NCI-H82 treated with DMSO at 0.1 percent for 48 hours (cell line): ENCODE data around the gene JAZF1.
"Not testable (repeated sequence)": the region's sequence is repeated elsewhere in the genome, so short reads cannot be mapped to it uniquely, and the experiment has no call there.

Experiments used
- DNase-seq: peaks from one replicate; lab custom pipeline; 2025; ENCODE audit not compliant: unreplicated experiment; lab: John Stamatoyannopoulos, UW

The JAZF1 gene

GRCh38 chr7:27860800-27861199, 319.8 kb downstream of the JAZF1 start:
- DNase-seq, result no peak

- not testable (repeated sequence) for DNase-seq
Measured at GRCh38 chr7:27856703-27857485, 323.7 kb downstream of the JAZF1 start.

- DNase-seq, result no peak
Measured at GRCh38 chr7:27850531-27850930, 330.1 kb downstream of the JAZF1 start.

- no peak for DNase-seq
Measured at GRCh38 chr7:27846388-27846787, 334.2 kb downstream of the JAZF1 start.

- no peak for DNase-seq
Measured at GRCh38 chr7:27843584-27844305, 336.9 kb downstream of the JAZF1 start.

GRCh38 chr7:27842851-27843250, 337.7 kb downstream of the JAZF1 start:
- no peak for DNase-seq

- peak; percentile 56 for DNase-seq
Measured at GRCh38 chr7:27842094-27842692, 338.4 kb downstream of the JAZF1 start.

GRCh38 chr7:27840760-27841364, 339.7 kb downstream of the JAZF1 start:
- DNase-seq, result no peak

- no peak for DNase-seq
Measured at GRCh38 chr7:27840313-27840712, 340.3 kb downstream of the JAZF1 start.

- DNase-seq, result no peak
Measured at GRCh38 chr7:27839099-27839498, 341.5 kb downstream of the JAZF1 start.

- no peak for DNase-seq
Measured at GRCh38 chr7:27836536-27836935, 344.1 kb downstream of the JAZF1 start.

- no peak for DNase-seq
Measured at GRCh38 chr7:27835376-27835775, 345.2 kb downstream of the JAZF1 start.

- no peak for DNase-seq
Measured at GRCh38 chr7:27834179-27834921, 346.2 kb downstream of the JAZF1 start.

GRCh38 chr7:27826357-27826756, 354.2 kb downstream of the JAZF1 start:
- no peak for DNase-seq

- DNase-seq, result no peak
Measured at GRCh38 chr7:27825891-27826290, 354.7 kb downstream of the JAZF1 start.

- no peak for DNase-seq
Measured at GRCh38 chr7:27822245-27822644, 358.4 kb downstream of the JAZF1 start.

GRCh38 chr7:27812706-27813105, 367.9 kb downstream of the JAZF1 start:
- no peak for DNase-seq

- DNase-seq, result no peak
Measured at GRCh38 chr7:27810186-27810585, 370.4 kb downstream of the JAZF1 start.

GRCh38 chr7:27808626-27809025, 372.0 kb downstream of the JAZF1 start:
- no peak for DNase-seq

GRCh38 chr7:27804139-27804538, 376.5 kb downstream of the JAZF1 start:
- DNase-seq, result no peak

- DNase-seq, result no peak
Measured at GRCh38 chr7:27802999-27803398, 377.6 kb downstream of the JAZF1 start.
